Measurements from ENCODE around the gene YPEL1. TPM values are rescaled to one million over a fixed set of nuclear protein-coding genes. Genes with fewer than 3 reads are reported as not detected.
"Not testable (repeated sequence)": the region's sequence is repeated elsewhere in the genome, so short reads cannot be mapped to it uniquely, and the experiment has no call there.

Gene YPEL1
- total RNA-seq, 1 experiment from 2014 or later = 4.0 TPM

DNA sequence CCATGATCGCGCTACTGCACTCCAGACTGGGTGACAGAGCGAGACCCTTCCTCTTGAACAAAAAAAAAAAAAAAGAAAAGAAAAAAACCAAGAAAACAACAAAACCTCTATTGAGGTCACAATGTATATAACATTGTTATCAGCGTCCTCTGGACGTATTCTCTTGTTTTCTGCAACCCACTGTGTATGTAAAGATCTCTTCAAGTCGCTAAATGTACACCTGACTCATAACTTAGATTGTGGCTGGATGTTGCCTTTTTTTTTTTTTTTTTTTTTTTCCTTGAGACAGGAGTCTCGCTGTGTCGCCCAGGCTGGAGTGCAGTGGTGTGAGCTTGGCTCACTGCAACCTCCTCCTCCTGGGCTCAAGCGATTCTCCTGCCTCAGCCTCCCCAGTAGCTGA, 1.4 kb upstream of the YPEL1 start:
- H3K27ac ChIP-seq = no peak overlapping the region
- no peaks in the 10 kb centered on the region for H3K27me3 ChIP-seq
- H3K4me3 ChIP-seq = no peak overlapping the region
- H3K9me3 ChIP-seq (replicated peaks) = no peaks in the 10 kb centered on the region
- DNase-seq = no peak
- H3K36me3 ChIP-seq = no peaks in the 10 kb centered on the region
- H3K4me1 ChIP-seq = peaks cover 16% of the 10 kb centered on the region

DNA sequence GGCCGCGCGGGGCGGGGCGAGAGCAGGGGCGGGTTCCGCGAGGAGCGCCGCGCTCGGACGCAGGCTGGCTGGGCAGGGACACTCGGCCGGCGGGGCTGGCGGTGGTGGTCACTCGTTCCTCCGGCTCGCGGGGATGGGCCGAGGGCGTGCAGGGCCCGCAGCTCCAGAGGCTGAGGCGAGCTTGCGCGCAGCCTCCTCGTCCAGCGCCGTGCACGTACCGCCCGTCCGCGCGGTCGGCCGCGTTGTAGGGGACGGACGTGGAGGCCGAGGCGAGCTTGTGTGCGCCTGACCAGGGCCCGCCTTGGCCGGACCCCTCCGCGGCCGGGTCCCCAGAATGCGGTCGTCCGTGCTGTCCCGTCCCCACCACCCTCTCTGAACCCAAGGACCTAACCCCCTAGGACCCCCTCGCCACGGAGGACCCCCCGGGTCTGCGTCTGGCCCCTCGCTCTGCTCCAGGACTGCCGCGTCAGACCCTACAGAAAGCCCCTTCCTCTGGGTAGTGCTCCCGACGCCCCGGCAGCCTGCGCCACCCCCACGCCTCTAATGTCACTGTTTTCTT, 569 bp upstream of the YPEL1 start:
- Histone ChIP-seq H3K4me1 (peaks cover 16% of the 10 kb centered on the region), H3K27ac (no peak overlapping the region), H3K9me3 (replicated peaks) (no peaks in the 10 kb centered on the region), H3K27me3 (no peaks in the 10 kb centered on the region), H3K4me3 (peak overlapping the region; percentile 13; the same call in 1 of the 2 replicates), H3K36me3 (no peaks in the 10 kb centered on the region)
- no peak for DNase-seq

DNA sequence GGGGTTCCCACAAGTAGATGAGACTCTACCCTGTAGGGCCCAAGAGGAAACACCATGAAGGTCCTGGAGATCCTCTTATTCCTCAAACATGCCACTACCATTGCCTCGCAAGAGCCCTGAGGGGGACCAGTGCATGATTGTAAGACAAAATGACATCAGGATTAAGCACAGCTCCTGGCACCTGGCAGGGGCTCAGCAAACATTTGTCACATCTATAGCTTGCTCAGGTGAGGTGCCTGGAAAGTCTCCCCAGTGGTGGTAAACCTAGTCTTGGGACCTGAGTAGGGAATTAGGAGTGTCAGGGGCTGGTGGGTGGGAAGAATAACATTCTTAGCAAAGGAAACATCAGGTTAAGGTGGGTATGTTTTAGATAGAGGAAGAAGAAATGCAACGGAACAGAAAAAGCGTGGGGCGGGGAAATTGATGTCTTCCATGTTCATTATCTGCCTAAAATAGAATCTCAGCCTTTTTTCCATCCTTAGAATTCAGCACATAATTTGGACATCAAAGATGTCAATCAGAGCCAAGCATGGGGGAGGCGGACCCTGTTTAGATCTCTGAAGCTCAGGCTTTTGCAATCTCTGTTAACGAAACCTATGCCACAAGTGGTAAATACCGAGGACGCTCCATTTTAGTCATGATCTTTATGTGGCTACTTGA, 924 bp downstream of the YPEL1 start:
- Histone ChIP-seq H3K4me1 (peaks cover 16% of the 10 kb centered on the region), H3K27ac (peak overlapping the region; percentile 53), H3K27me3 (no peaks in the 10 kb centered on the region), H3K4me3 (peak overlapping the region; percentile 63), H3K9me3 (replicated peaks) (no peaks in the 10 kb centered on the region), H3K36me3 (no peaks in the 10 kb centered on the region)
- DNase-seq = no peak

DNA sequence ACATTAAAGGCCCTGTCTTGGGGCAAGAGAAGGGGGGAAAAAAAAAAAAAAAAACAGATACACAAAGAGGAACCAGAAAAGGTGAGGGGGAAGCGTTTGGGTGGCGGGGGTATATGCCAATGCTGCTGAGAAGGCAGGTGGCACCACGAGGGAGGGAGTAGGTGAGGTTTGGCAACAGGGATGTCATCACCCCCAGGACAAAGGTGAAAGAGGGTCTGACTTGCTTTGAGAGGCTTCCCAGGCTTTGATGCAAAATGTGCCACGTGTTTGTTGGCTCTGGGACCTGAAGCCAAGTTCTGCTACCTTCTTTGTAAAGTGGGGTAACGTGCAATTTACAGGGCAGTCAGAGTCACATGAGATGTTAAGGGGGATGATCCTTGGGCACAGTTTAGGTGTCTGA, 4.1 kb downstream of the YPEL1 start:
- Histone ChIP-seq H3K27me3 (no peaks in the 10 kb centered on the region), H3K36me3 (no peaks in the 10 kb centered on the region), H3K4me1 (0 out of 2 replicates have a peak, but pooled peaks cover 4% of the 10 kb centered on the region), H3K9me3 (replicated peaks) (no peaks in the 10 kb centered on the region), H3K4me3 (no peak overlapping the region), H3K27ac (no peak overlapping the region)
- no peak for DNase-seq

DNA sequence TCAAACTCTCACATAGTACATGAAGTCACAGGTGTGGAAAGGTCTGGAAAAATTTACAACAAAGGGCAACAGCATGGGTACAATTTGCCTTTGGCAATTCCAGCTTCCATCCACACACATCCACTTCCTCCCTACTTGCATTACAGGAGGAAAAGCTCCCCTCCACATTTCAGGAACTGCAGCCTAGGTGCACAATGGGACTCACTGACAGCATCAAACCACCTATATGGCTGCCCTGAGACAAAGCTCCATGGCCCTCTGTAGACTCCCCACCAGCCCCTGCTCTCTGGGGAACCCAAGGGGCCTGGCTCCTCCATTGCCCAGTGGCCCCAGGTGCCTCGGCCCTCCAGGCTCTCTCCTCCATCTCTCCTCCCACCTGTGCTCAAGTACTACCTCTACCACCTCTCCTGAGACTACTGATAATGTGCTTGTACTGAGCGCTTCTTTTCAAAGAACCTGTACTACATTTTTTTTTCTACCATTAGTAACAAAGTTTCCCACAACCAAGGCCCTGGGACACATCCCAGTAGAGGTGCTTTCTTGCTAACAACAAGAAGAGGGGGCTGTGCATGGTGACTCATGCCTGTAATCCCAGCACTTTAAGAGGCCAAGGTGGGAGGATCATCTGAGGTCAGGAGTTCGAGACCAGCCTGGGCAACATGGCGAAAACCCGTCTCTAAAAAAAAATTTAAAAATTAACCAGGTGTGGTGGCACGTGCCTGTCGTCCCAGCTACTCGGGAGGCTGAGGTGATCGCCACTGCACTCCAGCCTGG, 4.9 kb downstream of the YPEL1 start:
- Histone ChIP-seq H3K27me3 (no peaks in the 10 kb centered on the region), H3K27ac (no peak overlapping the region), H3K4me3 (no peak overlapping the region), H3K9me3 (replicated peaks) (no peaks in the 10 kb centered on the region), H3K36me3 (no peaks in the 10 kb centered on the region), H3K4me1 (0 out of 2 replicates have a peak, but pooled peaks cover 4% of the 10 kb centered on the region)
- no peak for DNase-seq

DNA sequence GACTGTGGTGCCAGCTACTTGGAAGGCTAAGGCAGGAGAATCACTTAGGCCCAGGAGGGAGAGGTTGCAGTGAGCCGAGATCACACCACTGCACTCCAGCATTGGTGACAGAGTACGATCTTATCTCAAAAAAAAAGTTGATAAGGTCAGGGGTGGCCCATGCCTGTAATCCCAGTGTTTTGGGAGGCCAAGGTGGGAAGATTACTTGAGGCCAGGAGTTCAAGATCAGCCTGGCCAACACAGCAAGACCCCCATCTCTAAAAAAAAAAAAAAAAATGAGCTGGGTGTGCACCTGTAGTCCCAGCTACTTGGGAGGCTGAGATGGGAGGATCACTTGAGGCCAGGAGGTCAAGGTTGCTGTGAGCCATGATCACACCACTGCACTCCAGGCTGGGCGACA, 6.4 kb downstream of the YPEL1 start:
- not testable (repeated sequence) for H3K27ac ChIP-seq; H3K36me3 ChIP-seq; H3K4me3 ChIP-seq; DNase-seq; H3K4me1 ChIP-seq; H3K9me3 ChIP-seq (replicated peaks); H3K27me3 ChIP-seq

DNA sequence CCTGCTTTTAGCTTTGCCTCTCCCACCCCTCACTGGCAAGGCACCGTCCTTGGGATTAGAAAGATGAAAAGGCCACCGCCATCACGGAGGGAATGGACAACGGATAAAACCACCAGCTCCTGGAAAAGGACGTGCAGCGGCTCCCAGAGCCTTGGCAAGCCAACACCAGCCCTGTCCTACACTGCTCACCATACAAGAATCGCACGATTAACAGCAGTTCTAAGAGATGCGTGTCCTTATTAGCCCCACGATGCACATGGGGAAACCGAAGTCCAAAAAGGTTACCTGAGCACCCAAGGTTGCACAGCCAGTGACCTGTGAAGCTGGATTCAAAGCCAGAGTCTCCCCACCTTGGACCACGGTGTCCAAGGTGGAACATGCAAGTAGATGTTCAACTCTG, 7.3 kb downstream of the YPEL1 start:
- Histone ChIP-seq H3K27me3 (no peaks in the 10 kb centered on the region), H3K4me3 (no peak overlapping the region), H3K36me3 (no peaks in the 10 kb centered on the region), H3K4me1 (no peaks in the 10 kb centered on the region), H3K27ac (no peak overlapping the region), H3K9me3 (replicated peaks) (no peaks in the 10 kb centered on the region)
- no peak for DNase-seq

DNA sequence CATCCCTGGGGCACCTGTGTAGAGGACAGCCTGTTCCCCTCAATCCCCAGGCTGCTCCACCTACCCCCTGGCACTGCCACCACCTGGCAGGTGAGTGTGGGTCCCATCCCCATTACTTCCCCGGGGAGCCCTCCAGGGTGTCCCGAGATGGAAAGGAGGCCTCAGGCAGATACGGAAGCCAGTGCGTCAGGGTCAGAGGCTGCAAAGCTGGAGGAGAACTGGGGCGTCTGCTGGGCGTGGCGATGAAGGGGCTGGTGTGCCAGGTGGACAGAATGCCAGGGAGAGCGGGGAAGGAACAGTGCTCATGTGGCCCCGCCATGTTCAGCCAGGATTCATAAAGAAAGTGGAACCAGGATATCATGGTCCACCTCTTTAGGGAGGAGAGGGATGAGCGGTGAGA, 7.8 kb downstream of the YPEL1 start:
- Histone ChIP-seq H3K36me3 (no peaks in the 10 kb centered on the region), H3K9me3 (replicated peaks) (no peaks in the 10 kb centered on the region), H3K4me3 (no peak overlapping the region), H3K27ac (no peak overlapping the region), H3K27me3 (no peaks in the 10 kb centered on the region), H3K4me1 (no peaks in the 10 kb centered on the region; the same call in 1 of the 2 replicates)
- no peak for DNase-seq

DNA sequence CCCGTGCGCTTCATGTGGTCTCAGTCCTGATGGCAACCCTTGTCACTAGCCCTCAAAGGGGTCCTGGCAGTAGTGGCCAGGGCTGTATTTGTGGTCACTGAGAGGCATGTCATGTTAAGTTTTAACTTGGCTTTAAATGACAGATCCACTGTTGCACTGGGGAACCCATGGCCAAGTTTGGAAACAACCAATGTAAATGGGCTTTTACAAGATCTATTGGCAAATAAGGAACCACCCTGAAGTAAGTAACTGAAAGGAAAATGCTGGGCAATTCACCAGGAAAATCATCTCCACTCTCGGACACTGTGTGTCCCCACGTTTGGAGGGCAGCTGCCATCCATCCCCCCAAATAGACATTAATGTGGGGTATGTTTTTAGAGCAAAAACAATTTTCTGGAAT, 8.4 kb downstream of the YPEL1 start:
- no peaks in the 10 kb centered on the region; the same call in 1 of the 2 replicates for H3K4me1 ChIP-seq
- H3K27me3 ChIP-seq = no peaks in the 10 kb centered on the region
- no peak for DNase-seq
- no peaks in the 10 kb centered on the region for H3K36me3 ChIP-seq
- H3K27ac ChIP-seq = no peak overlapping the region
- no peaks in the 10 kb centered on the region for H3K9me3 ChIP-seq (replicated peaks)
- H3K4me3 ChIP-seq = no peak overlapping the region

DNA sequence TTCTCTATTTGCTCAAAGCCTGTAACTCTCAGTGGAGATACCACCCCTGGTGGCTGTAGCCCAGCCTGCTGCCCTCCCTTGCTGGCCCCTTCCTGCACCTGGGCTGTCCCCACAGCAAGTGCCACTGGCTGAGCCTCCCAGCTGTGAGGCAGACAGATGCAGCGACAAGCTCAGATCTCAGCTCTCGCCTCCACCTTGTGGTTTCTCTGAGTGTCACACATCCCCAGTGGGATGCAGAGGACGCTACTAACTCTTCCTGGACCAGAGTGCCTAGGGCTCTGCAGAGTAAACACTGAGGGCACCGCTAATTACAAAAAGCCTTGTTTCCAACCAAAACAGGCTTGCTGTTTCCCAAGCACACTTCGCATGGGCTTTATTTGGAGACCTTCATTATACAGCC, 8.9 kb downstream of the YPEL1 start:
- H3K36me3 ChIP-seq = no peaks in the 10 kb centered on the region
- no peaks in the 10 kb centered on the region; the same call in 1 of the 2 replicates for H3K4me1 ChIP-seq
- H3K27me3 ChIP-seq = no peaks in the 10 kb centered on the region
- H3K9me3 ChIP-seq (replicated peaks) = no peaks in the 10 kb centered on the region
- H3K4me3 ChIP-seq = no peak overlapping the region
- H3K27ac ChIP-seq = no peak overlapping the region
- peak; percentile 54 to 62 for DNase-seq

DNA sequence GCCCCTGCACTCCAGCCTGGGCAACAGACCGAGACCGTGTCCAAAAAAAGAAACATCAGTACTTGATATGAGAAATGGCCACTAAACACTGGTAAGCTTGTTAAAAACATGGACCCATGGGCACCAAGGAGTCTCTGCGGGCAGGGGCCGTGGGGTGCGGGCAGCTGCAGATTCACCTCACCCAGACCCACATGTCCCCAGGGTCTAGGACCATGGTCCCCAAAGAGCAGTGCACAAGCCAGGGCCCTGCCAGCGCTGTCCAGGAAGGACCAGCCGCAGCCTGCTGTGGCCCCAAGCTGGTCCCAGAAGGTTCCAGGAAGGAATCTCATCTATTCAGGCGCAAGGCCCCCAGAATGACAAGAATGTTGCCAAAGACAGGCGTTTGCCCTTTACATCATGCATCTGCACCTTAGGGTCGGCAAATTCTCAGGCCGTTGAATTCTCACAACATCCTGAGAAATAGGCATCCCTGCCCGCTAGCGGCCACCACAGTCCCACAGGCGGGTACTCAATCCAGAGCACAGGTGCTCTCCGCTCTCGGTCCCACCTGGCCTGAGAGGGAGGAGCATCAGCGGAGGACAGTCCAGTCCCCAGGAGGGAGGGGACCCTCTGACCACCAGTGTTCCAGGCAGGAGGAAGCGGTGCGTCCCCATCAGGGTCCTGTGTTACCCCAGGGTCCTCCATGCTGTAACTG, 9.5 kb downstream of the YPEL1 start:
- H3K36me3 ChIP-seq = no peaks in the 10 kb centered on the region
- no peaks in the 10 kb centered on the region; the same call in 1 of the 2 replicates for H3K4me1 ChIP-seq
- H3K27ac ChIP-seq = no peak overlapping the region
- H3K9me3 ChIP-seq (replicated peaks) = no peaks in the 10 kb centered on the region
- H3K4me3 ChIP-seq = no peak overlapping the region
- no peak for DNase-seq
- H3K27me3 ChIP-seq = no peaks in the 10 kb centered on the region

DNA sequence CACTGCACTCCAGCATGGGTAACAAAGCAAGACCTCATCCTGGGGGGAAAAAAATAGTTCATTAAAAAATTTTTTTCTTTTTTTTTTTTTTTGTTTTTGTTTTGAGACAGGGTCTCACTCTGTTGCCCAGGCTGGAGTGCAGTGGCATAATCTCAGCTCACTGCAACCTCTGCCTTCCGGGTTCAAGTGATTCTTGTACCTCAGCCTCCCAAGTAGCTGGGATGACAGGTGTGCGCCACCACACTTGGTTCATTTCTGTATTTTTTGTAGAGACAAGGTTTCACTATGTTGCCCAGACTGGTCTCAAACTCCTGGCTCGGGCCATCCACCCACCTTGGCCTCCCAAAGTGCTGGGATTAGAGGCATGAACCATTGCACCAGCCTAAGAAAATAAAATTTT, 11.1 kb downstream of the YPEL1 start:
- not testable (repeated sequence) for H3K4me3 ChIP-seq; H3K9me3 ChIP-seq (replicated peaks); H3K27ac ChIP-seq; H3K27me3 ChIP-seq; H3K36me3 ChIP-seq; H3K4me1 ChIP-seq; DNase-seq

DNA sequence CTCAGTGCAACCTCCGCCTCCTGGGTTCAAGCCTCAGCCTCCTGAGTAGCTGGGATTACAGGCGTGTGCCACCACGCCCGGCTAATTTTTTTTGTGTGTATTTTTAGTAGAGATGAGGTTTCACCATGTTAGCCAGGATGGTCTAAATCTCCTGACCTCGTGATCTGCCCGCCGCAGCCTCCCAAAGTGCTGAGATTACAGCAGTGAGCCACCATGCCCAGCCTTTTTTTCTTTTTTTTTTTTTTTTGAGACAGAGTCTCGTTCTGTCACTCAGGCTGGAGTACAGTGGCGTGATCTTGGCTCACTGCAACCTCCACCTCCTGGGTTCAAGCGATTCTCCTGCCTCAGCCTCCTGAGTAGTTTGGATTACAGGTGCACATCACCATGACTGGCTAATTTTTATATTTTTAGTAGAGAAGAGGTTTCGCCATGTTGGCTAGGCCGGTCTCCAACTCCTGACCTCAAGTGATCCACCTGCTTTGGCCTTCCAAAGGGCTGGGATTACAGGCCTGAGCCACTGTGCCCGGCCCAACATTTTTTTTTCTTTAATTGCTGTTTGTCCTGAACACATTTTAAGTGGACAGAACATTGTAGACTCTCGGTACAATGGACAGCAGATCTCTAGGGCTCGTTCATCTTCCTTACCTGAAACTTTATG, 14.3 kb downstream of the YPEL1 start:
- H3K27ac ChIP-seq; DNase-seq; H3K4me1 ChIP-seq; H3K4me3 ChIP-seq; H3K27me3 ChIP-seq; H3K9me3 ChIP-seq (replicated peaks); H3K36me3 ChIP-seq: not testable (repeated sequence)

DNA sequence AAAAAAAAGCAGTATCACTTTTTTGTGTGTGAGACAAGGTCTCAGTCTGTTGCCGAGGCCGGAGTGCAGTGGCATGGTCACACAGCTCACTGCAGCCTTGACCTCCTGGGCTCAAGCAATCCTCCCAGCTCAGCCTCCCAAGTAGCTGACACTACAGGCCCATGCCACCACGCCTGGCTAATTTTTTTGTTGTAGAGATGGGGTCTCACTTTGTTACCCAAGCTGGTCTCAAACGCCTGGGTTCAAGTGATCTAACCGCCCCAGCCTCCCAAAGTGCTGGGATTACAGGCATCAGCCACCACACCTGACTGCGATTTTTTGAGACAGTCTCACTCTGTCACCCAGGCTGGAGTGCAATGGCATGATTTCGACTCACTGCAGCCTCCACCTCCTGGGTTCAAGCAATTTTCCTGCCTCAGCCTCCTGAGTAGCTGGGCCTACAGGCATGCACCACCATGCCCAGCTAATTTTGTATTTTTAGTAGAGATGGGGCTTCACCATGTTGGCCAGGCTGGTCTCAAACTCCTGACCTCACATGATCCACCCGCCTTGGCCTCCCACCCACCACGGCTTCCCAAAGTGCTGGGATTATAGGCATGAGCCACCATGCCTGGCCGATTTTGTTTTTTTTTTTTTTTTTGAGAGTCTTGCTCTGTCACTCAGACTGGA, 15.3 kb downstream of the YPEL1 start:
- H3K4me1 ChIP-seq; H3K9me3 ChIP-seq (replicated peaks); H3K27me3 ChIP-seq; H3K4me3 ChIP-seq; H3K36me3 ChIP-seq; DNase-seq; H3K27ac ChIP-seq: not testable (repeated sequence)

All from SJCRH30 (cell line).